ENCODE measurements around the gene PTGDS.

Gene PTGDS

GRCh38 chr9:137020771-137021567 lies 43.7 kb downstream of the PTGDS start:
- in situ Hi-C loops (cut with MboI; ENCODE audit: low sequenced_read_pairs) = no loop called here

GRCh38 chr9:137021568-137021978 lies 44.3 kb downstream of the PTGDS start:
- in situ Hi-C loops (cut with MboI; ENCODE audit: low sequenced_read_pairs) = no loop called here

GRCh38 chr9:137021979-137022661 lies 44.8 kb downstream of the PTGDS start:
- in situ Hi-C loops (cut with MboI; ENCODE audit: low sequenced_read_pairs) = no loop called here

GRCh38 chr9:137022662-137023008 lies 45.3 kb downstream of the PTGDS start:
- in situ Hi-C loops (cut with MboI; ENCODE audit: low sequenced_read_pairs) = no loop called here

GRCh38 chr9:137023157-137023556 lies 45.9 kb downstream of the PTGDS start:
- in situ Hi-C loops (cut with MboI; ENCODE audit: low sequenced_read_pairs) = no loop called here

- in situ Hi-C loops (cut with MboI; ENCODE audit: low sequenced_read_pairs) = no loop called here
These were observed 46.3 kb downstream of the PTGDS start for GRCh38 chr9:137023583-137023991.

- in situ Hi-C loops (cut with MboI; ENCODE audit: low sequenced_read_pairs) = no loop called here
These were observed 48.2 kb downstream of the PTGDS start for GRCh38 chr9:137025517-137025966.

GRCh38 chr9:137026384-137026783 lies 49.1 kb downstream of the PTGDS start:
- in situ Hi-C loops (cut with MboI; ENCODE audit: low sequenced_read_pairs) = no loop called here

- in situ Hi-C loops (cut with MboI; ENCODE audit: low sequenced_read_pairs) = no loop called here
These were observed 49.5 kb downstream of the PTGDS start for GRCh38 chr9:137026828-137027227.

- in situ Hi-C loops (cut with MboI; ENCODE audit: low sequenced_read_pairs) = no loop called here
These were observed 50.3 kb downstream of the PTGDS start, which contains the start of gene ABCA2 for GRCh38 chr9:137027369-137028262. Gene ABCA2, minus strand, starts transcription at chr9:137028237. Its CDS starts 97 bp downstream, at chr9:137028140.

GRCh38 chr9:137028263-137029057 lies 51.2 kb downstream of the PTGDS start:
- in situ Hi-C loops (cut with MboI; ENCODE audit: low sequenced_read_pairs) = no loop called here

- in situ Hi-C loops (cut with MboI; ENCODE audit: low sequenced_read_pairs) = no loop called here
These were observed 52.0 kb downstream of the PTGDS start for GRCh38 chr9:137029058-137029936.

- in situ Hi-C loops (cut with MboI; ENCODE audit: low sequenced_read_pairs) = no loop called here
These were observed 52.7 kb downstream of the PTGDS start for GRCh38 chr9:137030006-137030405.

GRCh38 chr9:137030538-137031527 lies 53.5 kb downstream of the PTGDS start:
- in situ Hi-C loops (cut with MboI; ENCODE audit: low sequenced_read_pairs) = no loop called here
